NCI-H1930 (cell line): ENCODE data around the gene GLB1L3.
"Not testable (repeated sequence)": the region's sequence is repeated elsewhere in the genome, so short reads cannot be mapped to it uniquely, and the experiment has no call there.

Source experiments
- DNase-seq, 2 experiments: peaks; one replicate each; lab custom pipeline; 2025; lab: John Stamatoyannopoulos, UW

GLB1L3 gene

DNA sequence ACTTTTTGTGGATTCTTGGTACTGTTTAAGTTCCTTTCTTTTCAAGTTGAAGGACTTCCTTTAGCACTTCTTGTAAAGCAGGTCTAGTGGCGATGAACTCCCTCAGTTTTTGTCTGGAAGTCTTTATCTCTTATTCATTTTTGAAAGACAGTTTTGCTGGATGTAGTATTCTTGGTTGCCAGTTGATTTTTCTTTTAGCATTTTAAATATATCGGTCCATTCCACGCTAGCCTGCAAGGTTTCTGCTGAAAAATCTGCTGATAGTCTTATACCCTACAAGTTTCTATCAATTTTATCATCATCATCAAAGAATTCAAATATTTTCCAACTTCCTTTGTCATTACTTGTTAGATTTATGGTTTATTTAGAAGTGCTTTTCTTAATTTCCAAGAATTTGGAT, 40.9 kb downstream of the GLB1L3 start:
- DNase-seq: no peak

DNA sequence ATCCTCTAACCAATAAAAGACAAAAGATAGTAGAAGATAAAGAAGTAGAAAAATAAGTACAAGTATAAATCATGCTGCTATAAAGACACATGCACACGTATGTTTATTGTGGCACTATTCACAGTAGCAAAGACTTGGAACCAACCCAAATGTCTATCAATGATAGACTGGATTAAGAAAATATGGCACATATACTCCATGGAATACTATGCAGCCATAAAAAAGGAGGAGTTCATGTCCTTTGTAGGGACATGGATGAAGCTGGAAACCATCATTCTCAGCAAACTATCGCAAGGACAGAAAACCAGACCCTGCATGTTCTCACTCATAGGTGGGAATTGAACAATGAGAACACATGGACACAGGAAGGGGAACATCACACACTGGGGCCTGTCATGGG, 45.2 kb downstream of the GLB1L3 start:
- not testable (repeated sequence) for DNase-seq

DNA sequence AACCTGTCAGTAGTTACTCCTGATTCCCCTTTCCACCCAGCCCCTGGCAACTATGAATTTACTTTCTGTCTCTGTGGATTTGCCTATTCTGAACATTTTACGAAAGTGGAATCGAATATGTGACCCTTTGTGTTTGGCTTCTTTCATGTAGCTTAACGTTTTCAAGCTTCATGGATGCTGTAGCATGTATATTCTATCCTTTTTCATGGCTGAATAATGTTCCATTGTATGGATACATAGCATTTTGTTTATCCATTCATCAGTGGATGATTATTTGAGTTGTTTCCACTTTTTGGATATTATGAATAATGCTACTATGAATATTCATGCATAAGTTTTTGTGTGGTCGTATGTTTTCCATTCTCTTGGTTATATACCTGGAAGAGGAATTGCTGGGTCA, 46.4 kb downstream of the GLB1L3 start:
- DNase-seq: no peak

DNA sequence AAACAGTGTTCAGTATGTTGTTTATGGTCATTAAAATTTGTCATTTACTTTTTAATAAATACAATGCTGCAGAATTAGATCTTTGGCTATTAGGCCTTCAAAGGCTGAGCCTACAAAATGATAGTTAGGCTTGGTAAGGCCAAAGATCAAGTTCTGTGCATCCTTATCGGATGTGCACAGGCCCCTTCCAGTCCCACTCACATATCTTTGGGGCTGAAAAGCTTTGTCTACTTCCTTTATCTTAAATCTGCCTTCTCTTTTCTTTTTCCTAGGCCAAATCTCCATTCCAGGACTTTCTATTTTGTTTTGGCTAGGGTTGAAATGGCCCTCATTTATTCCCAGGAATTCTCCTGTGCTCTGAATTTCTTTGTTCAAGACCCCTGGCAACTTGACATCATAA, 52.3 kb downstream of the GLB1L3 start:
- DNase-seq: no peak

DNA sequence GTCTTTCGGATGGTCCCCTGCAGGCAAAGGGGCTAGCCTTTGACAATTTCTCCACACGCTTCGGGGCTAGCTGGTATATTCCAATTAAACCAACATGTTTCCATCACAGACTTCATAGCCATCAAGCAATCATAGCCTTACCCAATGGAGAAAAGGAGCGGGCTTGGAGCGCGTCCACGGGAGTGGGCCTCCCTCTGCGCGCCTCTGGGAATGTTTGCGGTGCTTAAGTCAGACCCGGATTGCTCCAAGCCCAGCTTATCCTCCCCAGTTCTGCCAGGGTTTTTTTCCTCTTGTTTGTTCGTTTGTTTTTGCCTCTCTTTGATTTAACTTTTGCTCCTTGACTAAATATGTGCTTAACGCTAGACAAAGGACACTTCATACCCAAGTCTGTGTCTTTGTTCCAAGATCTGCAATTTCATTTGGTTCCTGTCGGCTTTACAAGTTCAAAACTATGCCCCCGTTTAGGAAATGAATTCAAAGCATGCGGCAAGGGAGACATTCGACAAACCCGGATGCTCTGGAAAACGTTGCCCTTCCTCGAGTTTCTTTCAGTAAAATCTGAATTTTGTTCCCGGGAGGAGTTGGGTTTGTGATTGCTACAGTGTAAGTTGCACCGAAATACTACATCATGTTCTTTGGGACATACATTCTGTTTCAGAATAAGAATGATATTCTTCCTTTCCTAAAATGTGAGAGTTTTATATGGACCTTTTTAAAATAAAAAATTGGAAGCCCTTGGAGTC, 54.6 kb downstream of the GLB1L3 start:
- DNase-seq: no peak

DNA sequence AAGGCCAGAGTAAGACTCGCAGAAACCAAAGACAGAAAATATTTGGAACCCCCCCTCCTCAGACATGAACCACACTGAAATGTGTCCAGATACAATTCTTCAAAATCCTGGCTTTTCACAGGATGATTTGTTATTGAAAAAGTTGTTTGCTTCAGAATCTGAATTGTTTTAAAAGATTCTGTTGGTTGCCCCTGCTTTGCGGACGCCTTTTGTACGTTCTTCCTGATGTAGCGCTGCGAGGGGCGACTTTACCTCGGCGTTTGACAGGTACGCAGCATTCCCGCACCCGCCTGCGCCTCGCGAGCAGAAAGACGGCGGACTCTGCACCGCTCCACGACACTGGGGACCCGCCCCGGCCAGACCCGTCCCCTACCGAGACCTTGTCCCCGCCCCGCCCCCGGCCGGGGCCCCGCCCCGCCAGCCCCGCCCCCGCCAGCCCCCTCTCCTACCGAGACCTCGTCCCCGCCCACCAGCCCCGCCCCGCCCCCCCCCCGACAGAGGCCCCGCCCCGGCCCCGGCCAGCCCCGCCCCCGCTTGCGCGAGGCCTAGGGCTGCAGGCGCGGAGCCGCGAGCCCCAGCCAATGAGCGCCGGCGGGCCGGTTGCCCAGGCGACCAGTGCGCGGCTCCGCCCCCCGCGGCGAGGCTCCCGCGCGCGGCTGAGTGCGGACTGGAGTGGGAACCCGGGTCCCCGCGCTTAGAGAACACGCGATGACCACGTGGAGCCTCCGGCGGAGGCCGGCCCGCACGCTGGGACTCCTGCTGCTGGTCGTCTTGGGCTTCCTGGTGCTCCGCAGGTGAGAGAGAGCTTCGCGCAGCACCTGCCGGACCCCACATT, 55.4 kb downstream of the GLB1L3 start, which contains the start of gene GLB1L2:
TSS of gene GLB1L2 (plus strand) at position 635 of the 835 bp plus-strand sequence. CDS start at position 709, 74 bp downstream.
- DNase-seq: peak; percentile 57 to 71

DNA sequence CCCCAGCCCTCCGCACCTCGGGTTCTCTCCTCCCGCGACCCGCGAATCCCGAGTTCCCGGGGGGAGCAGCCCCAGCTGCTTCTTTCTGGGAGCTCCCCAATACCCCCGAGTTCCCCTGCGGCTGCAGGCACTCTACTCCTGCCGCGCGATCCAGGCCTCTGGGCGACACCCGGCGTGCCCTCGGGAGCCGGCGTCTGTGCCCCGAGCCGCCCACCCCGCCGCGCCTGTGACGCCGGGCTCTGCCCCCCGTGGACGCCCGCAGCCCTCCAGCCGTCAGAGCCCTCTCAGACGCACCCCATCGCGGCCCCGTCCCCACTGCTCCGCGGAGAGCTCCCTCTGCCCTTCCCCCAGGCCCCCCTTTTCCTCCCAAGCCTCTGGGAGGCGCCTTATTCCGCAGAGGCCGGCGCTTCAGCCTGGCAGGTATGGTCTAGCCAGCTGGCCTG, 56.0 kb downstream of the GLB1L3 start:
- peak; percentile 27 to 36 for DNase-seq

DNA sequence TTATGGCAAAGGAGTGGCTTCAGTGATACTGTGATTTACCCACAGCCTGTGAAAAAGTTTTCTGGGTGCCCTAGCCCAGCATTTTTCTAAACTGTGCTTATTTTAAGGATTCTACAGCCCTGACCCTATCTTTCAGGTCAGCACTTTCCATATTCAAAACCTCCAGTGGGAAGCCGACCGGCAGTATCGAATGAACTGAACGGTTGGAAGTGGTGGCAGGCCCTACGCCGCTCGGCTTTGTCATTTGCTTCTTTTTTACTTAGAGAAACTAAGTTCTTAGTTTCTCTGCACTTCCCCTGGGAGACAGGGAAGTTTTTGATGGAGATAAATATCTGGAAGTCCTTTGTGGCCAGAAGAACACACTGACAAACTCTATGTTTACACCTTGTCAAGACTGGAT, 56.6 kb downstream of the GLB1L3 start:
- DNase-seq: no peak

DNA sequence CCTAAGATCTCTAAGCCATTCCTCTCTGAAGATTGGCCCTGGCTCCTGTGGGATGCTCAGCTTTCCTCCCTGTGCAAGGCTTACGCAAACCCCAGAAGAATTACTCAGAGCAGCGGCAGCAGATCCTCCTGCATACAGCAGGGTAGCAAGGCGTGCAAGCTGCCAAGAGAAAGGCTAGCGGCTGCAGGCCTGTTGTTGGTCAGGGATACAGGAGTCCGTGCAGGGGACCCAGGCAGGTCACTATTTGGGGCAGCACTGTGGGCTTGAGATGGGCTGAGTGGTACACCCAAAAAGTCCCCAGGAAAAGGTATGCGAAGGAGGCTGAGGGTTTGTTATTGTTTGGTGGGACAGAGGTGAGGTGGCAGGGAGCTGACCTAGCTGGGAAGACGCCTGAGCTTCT, 57.1 kb downstream of the GLB1L3 start:
- DNase-seq: no peak

DNA sequence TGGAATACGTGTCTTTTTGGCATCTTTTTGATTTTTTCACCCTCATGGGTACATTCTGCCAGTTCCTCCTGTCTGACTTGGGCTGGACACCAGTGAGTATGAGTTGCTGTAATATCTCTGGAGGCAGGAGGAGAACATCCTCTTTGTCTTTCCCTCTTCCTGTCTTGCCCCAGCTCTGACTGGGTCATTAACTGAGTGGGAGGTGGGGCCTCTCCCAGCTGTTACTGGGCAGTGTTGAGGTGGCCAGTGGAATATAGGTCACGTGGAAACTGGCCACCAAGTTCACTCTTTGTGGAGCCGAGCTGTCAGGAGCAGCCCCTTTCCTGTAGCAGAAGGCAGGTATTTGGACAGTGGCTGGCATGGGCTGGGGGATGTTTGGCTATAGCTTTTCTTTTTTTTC, 57.8 kb downstream of the GLB1L3 start:
- no peak for DNase-seq

DNA sequence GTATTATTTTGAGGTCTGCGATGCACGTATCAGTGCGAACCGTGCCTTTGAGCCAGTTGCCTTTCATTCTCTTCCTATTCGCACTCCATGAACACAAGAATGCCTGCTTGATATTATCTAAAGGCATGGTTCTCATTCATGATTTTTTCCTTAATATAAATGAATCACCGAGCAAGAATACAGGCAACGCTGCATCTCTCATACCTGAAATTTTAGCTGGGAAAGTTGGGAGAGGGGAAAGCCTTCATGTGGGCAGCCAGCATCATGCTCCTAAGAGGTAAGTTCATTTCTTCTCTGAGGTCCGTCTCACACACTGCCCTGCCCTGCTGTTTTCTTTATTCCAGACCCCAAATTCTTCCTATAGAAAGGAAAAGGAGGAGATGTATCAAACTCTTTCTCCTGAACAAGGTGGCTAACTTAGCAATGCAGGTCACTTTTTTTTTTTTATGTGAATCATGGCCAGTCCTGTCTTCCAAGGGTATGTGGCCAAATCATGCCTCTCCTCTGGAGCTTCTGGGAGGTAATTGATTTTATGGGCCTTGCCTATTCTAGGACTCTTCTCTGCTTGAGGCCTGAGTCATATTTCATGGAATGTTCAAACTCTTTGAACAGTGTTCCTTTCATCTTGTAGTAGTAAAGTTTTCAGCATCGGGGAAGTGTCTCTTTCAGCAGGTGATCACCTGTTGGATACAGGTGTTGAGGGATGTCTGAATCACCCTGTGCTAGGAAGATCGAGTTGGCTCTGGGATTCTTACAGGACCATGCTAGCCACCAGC, 58.8 kb downstream of the GLB1L3 start:
- no peak for DNase-seq

DNA sequence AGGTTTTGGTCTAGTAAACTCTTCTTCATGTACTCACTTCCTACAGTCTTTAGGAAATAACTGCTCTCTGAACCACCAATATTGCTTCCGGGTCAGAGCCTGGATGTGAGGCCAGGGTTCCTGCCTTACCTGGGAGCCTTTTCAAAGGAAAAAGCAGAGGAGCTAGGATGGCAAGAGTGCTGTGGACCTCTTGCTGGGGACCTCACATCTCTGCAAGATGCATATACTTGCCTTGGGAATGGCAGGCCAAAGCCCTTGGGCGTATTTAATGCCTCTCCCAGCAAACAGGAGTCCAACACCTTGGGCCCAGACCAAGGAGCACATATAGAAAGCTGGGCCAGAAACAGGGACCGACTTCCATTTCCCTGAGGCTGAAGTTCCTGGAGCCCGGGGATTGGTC, 60.9 kb downstream of the GLB1L3 start:
- DNase-seq: no peak

DNA sequence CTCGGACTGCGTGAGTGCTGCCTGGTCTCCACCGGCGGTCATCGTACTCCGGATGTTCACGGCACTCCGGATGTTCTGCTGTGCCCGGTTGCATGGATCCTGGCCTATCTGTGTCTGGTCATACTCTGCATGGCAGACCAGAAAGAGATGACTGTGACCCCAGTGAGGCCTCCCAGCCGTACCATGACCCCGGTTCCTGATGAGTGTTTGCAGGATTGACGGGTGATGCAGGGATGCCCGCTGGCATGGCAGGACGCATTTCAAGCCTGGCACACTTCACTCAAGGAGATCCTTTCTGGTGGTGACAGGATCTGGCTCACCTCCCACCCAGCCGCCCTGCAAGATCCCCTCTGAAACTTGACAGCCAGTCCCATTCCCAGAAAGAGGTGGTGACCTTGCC, 61.9 kb downstream of the GLB1L3 start:
- DNase-seq: no peak

DNA sequence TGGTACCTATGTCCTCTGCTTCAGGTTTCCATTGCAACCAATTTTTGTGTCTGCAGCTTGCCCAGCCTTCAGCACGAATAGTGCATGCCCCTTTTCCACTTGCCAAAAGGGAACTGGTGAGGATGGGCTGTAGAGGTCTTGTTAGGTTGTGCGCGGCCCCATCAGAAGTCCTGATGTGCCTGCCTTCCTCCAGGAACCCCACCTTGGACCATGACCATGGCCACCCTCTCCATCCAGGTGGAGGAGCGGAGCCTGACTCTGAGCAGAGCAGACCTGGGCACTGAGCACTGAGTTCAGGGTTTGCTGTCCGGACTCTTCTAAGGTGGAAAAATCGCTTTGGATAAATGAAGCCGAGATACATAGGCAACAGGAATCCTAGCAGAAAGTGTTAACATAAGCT, 62.5 kb downstream of the GLB1L3 start:
- DNase-seq: no peak

DNA sequence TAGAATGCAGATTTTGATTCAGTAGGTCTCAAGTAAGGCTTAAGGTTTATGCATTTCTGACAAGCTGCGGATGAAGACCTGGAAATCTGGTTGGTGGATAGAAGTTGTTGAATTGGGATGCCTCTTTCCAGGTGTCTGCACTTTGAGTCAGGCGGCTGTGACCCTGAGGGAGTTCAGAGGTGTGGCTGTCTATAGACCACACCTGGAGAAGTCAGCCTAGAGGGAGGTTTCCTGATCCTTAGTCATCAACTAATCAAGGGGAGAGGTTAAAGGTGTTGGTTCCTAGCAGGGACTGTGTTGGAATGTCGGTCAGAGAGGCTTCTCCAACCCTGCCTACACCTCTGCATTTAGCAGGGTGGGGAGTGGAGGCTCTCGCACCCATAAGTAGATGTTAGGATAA, 63.6 kb downstream of the GLB1L3 start:
- no peak for DNase-seq

DNA sequence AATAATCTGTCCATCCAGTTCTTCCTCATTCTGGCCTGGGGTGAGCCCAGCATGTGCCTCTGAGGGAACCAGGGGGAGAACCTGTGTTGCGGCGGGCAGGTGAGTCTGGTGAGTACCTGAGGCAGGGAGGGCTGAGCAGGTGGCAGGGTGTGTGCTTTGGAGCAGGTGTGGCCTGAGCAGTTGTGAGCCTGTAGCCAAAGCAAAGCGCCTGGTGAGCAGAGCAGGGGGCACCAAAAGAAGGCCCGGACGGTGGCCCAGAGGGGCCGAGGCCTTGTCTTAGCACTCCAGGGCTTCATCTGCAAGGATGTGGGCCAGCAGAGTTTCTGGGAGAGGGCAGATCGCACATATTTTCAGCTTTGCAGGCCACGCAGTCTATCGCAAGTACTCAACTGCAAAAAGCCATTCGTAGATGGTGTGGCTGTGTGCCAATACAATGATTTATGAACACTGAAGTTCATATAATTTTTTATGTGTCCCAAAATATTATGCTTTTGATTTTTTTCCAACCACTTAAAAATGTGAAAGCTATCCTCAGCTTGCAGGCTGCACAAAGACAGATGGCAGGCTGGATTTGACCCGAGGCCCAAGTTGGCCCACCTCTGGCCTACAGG, 64.3 kb downstream of the GLB1L3 start:
- no peak for DNase-seq

DNA sequence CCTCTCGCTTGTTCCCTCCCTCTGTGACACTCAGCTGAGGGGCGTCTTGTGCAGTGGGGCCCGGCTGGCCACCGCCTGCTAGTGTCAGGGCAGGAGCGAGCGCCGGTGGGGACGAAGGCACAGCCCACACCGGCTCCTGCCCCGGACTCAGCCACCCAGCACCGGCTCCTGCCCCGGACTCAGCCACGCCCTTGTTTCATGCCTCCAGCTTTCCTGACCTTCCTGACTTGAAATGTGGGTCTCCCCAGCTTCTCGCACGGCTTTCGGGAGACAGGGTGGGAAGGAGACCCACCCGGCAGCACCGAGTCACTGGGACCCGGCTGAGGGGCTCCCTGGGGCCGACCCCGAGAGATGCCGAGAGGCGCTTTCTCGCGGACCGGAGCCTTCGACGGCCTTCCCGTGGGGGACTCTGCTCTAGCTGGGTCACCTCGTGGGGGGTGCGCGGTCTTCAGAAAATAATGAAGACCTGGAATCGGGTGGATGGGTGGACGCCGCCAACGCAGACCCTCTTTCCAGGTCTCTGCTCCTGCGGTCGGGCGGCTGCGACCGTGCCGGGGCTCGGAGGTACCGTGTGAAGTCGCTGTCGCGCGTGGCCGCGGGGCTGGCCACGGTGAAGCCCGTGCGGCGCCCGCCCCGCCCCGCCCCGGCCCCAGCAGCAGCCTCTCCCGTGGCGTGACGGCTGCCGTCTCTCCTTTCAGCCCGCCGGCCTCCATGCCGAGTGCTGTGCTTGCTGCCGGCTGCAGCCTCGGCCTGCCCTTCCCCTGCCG, 65.8 kb downstream of the GLB1L3 start:
- DNase-seq: no peak

DNA sequence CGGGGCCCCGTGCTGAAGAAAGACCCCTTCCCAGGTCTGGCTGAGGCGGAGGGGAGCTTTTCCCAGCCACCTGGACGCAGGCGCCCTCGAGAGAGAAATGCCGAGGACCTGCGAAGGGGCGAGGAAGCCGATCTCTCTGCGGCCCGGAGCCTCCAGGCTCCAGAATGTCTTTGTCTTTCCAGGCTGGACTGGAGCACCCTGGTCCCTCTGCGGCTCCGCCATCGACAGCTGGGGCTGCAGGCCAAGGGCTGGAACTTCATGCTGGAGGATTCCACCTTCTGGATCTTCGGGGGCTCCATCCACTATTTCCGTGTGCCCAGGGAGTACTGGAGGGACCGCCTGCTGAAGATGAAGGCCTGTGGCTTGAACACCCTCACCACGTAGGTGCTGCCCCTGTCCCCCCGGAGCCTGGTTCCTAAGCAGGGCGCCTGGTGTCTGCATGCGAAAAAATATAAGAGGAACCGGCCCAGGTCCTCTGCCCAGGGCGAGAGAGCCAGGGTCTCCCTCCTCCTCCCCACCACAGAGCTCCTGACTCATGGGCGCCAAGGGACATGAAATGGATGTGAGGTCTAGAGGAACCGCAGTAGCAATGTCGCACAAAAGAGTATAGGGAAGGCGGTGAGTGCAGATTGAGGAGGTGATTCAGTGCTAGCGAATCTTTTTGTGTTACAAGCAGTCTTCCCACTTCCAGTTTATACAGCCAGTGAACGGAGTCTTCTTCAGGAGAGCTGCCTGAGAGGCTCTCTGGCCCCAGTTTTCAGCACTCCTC, 66.6 kb downstream of the GLB1L3 start:
- no peak for DNase-seq

DNA sequence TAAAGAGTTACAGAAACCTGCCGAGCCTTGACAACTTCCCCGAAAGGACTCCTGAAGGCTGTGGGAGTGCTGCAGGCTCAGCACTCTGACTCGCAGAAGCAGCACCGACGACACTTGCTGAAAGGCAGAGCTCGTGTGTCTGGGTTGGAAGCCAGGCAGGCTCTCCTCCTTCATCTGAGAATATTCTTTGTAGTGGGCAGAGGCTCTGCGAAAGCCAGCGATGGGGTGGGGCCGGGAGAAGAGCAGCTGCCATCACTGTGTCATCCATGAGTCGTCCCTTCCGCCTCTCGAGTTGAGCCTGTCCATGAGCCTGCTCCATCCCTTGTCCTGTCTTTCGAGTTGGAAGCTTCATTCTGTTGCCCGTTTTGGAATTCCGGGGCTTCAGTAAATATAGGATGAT, 67.5 kb downstream of the GLB1L3 start:
- DNase-seq: no peak

DNA sequence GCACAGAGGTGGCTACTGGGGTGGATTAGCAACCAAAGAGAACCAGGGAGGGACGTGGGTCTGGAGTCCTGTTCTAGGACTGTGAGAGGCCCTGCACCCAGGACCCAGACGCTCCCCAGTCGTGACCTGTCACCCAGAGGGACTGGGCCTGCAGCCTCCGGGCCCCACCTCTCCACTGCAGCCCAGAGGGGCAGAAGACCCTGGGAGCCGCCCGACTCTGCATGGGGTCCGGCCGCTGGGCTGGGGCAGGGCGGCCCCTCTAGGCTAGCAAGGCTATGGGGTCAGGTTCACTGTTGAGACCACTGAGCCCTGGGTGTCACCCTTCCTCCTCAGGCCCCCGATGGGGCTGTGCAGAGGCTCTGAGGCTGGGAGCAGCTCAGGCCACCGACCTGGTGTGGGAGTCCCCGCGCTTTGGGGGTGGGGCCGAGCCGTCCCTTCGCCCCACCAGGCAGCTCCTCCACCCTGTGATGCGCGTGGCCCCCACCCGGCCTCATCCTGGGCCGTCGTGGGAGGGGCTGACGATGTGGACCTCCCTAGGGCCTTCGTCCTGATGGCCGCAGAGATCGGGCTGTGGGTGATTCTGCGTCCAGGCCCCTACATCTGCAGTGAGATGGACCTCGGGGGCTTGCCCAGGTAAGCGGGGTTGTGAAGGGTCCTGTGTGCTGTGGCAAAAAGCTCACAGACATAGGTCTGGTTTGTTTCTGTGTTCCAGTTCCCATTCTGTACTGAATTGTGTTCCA, 68.5 kb downstream of the GLB1L3 start:
- not testable (repeated sequence) for DNase-seq
